ENCODE data around the gene SDC3. TPM values are rescaled to one million over a fixed set of nuclear protein-coding genes. Genes with fewer than 3 reads are reported as not detected.

Gene SDC3
- total and polyA plus RNA-seq, 2 of the 8 experiments (the other 6 are each of a cell fraction or from before 2014, with no cell fraction given), result 7.0 to 27.0 TPM

DNA sequence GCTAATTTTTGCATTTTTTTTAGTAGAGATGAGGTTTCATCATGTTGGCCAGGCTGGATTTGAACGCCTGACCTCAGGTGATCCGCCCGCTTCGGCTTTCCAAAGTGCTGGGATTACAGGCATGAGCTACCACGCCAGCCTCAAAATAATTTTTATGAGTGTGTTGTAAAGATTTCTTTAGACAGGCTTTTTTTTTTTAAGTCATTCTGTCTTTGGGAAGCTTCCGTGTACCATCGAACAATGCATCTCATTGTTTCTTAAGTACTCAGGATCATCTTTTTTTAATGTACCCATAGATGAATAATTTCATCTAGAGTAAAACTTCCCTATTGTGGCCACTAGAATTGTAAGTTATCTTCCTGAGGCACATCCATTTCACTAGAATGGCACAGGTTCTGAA, 19.6 kb upstream of the SDC3 start (continued):
- TF ChIP-seq USF2 (IDR thresholded peaks at IDR 0.05; ENCODE audit: low read length) (no peak), BCL11A (IDR thresholded peaks at IDR 0.05; ENCODE audit: low read depth in 2 of 2, low read length in 2 of 2) (no peak), NANOG (IDR thresholded peaks at IDR 0.05; ENCODE audit: insufficient read depth, low read depth, low read length, poor library complexity, severe bottlenecking) (no peak), GABPA (IDR thresholded peaks at IDR 0.05; ENCODE audit: borderline replicate concordance, insufficient read depth, low read length) (no peak), SUZ12 (IDR thresholded peaks at IDR 0.05; ENCODE audit: low read length) (no peak), MAX (IDR thresholded peaks at IDR 0.05) (no peak), ATF2 (IDR thresholded peaks at IDR 0.05; ENCODE audit: low read length) (no peak)
